ENCODE results near the gene RPL36. TPM values are rescaled to one million over a fixed set of nuclear protein-coding genes. Genes with fewer than 3 reads are reported as not detected.

The RPL36 gene
- total RNA-seq, 2 experiments from 2014 or later: 1,119 to 1,147 TPM

GRCh38 chr19:5738423-5738822 lies 48.3 kb downstream of the RPL36 start:
- H3K4me3 Mint-ChIP-seq: no peak overlapping the region
- no peaks in the 10 kb centered on the region for H3K4me1 Mint-ChIP-seq
- DNase-seq: no peak
- H3K9me3 Mint-ChIP-seq: no peaks in the 10 kb centered on the region
- no peak for ATAC-seq (ENCODE audit: low read depth)
- no peaks in the 10 kb centered on the region for H3K36me3 Mint-ChIP-seq
- no peak overlapping the region for H3K27ac Mint-ChIP-seq
- peaks cover 3% of the 10 kb centered on the region for H3K27me3 Mint-ChIP-seq
- POLR2A ChIA-PET: no interaction called here

Other genes with a start within 250 kb of the RPL36 start
- not detected for gene ZNRF4, start 234.9 kb upstream of the RPL36 start, total RNA-seq
- under 1 TPM; 0.99 to 1.00 TPM for gene TINCR, start 122.3 kb upstream of the RPL36 start, total RNA-seq
- 100 to 1,000 TPM; 131 to 140 TPM for gene SAFB2, start 67.5 kb upstream of the RPL36 start, total RNA-seq
- gene SAFB, start 67.2 kb upstream of the RPL36 start, total RNA-seq: 100 to 1,000 TPM; 144 to 147 TPM
- gene MICOS13, start 9.8 kb upstream of the RPL36 start, total RNA-seq: 10 to 100 TPM; 42.6 to 44.1 TPM
- gene HSD11B1L, start 9.3 kb upstream of the RPL36 start, total RNA-seq: 1 to 10 TPM; 2.2 to 4.1 TPM
- gene LONP1, start 29.9 kb downstream of the RPL36 start, total RNA-seq: 100 to 1,000 TPM; 112 to 120 TPM
- not detected for gene CATSPERD, start 30.3 kb downstream of the RPL36 start, total RNA-seq
- 1 to 10 TPM; 3.8 to 4.4 TPM for gene PRR22, start 94.5 kb downstream of the RPL36 start, total RNA-seq
- 10 to 100 TPM; 61.0 to 62.1 TPM for gene DUS3L, start 100.9 kb downstream of the RPL36 start, total RNA-seq
- under 1 TPM; 0.36 to 0.45 TPM for gene NRTN, start 114.8 kb downstream of the RPL36 start, total RNA-seq
- under 1 TPM; 0.75 to 0.91 TPM for gene FUT6, start 149.4 kb downstream of the RPL36 start, total RNA-seq
- not detected for gene FUT3, start 161.2 kb downstream of the RPL36 start, total RNA-seq
- gene FUT5, start 180.2 kb downstream of the RPL36 start, total RNA-seq: under 1 TPM; 0.23 to 0.30 TPM
- 100 to 1,000 TPM; 187 to 193 TPM for gene NDUFA11, start 213.5 kb downstream of the RPL36 start, total RNA-seq
- gene VMAC, start 214.6 kb downstream of the RPL36 start, total RNA-seq: 10 to 100 TPM; 15.6 to 17.5 TPM
- 10 to 100 TPM; 25.0 to 28.8 TPM for gene CAPS, start 224.0 kb downstream of the RPL36 start, total RNA-seq